ENCODE results near the gene NFATC2.

Gene NFATC2

GRCh38 chr20:51460569-51461265 is 81.8 kb downstream of the NFATC2 start:
- peaks cover 12% of the 10 kb centered on the region for H3K4me1 ChIP-seq (ENCODE audit: control insufficient read depth, insufficient read depth, low read length, poor library complexity, severe bottlenecking)
- WGBS, 2 experiments (ENCODE audit: insufficient coverage in 2 of 2), result 75 to 89% methylated on average over 9 to 12 of the region's 13 CpGs

GRCh38 chr20:51460163-51460562 is 82.4 kb downstream of the NFATC2 start:
- H3K9me3 ChIP-seq (ENCODE audit: control insufficient read depth, low read length), result no peaks in the 10 kb centered on the region
- H3K4me1 ChIP-seq (ENCODE audit: control insufficient read depth, insufficient read depth, low read length, poor library complexity, severe bottlenecking), result peaks cover 12% of the 10 kb centered on the region
- no peak overlapping the region for H3K27ac ChIP-seq (ENCODE audit: low read depth, low read length, severe bottlenecking)
- H3K36me3 ChIP-seq (ENCODE audit: control insufficient read depth, insufficient read depth, low read length), result no peaks in the 10 kb centered on the region
- H3K4me3 ChIP-seq (ENCODE audit: extremely low read depth, insufficient read depth, low read length, poor library complexity, severe bottlenecking), result no peak overlapping the region
- WGBS, 2 experiments (ENCODE audit: insufficient coverage in 2 of 2), result 93% methylated on average over 3 of the region's 3 CpGs; no CpG with 5 or more reads in 1 of the 2 experiments

More at GRCh38 chr20:51460569-51461265, 81.8 kb downstream of the NFATC2 start:
- Histone ChIP-seq H3K27ac (ENCODE audit: low read depth, low read length, severe bottlenecking) (no peak overlapping the region), H3K9me3 (ENCODE audit: control insufficient read depth, low read length) (no peaks in the 10 kb centered on the region), H3K4me3 (ENCODE audit: extremely low read depth, insufficient read depth, low read length, poor library complexity, severe bottlenecking) (no peak overlapping the region), H3K36me3 (ENCODE audit: control insufficient read depth, insufficient read depth, low read length) (no peaks in the 10 kb centered on the region)

GRCh38 chr20:51458751-51459439 is 83.6 kb downstream of the NFATC2 start:
- H3K4me1 ChIP-seq (ENCODE audit: control insufficient read depth, insufficient read depth, low read length, poor library complexity, severe bottlenecking), result peaks cover 12% of the 10 kb centered on the region
- no peak overlapping the region for H3K4me3 ChIP-seq (ENCODE audit: extremely low read depth, insufficient read depth, low read length, poor library complexity, severe bottlenecking)
- no peaks in the 10 kb centered on the region for H3K36me3 ChIP-seq (ENCODE audit: control insufficient read depth, insufficient read depth, low read length)
- no peak overlapping the region for H3K27ac ChIP-seq (ENCODE audit: low read depth, low read length, severe bottlenecking)
- peaks cover 9% of the 10 kb centered on the region for H3K9me3 ChIP-seq (ENCODE audit: control insufficient read depth, low read length)
- 96% methylated on average over 9 to 12 of the region's 13 CpGs for WGBS, 2 experiments (ENCODE audit: insufficient coverage in 2 of 2)

GRCh38 chr20:51457533-51457932 is 85.0 kb downstream of the NFATC2 start:
- 94 to 100% methylated on average over 1 to 2 of the region's 3 CpGs for WGBS, 2 experiments (ENCODE audit: insufficient coverage in 2 of 2)
- H3K4me1 ChIP-seq (ENCODE audit: control insufficient read depth, insufficient read depth, low read length, poor library complexity, severe bottlenecking), result peaks cover 12% of the 10 kb centered on the region
- peaks cover 9% of the 10 kb centered on the region for H3K9me3 ChIP-seq (ENCODE audit: control insufficient read depth, low read length)
- no peak overlapping the region for H3K27ac ChIP-seq (ENCODE audit: low read depth, low read length, severe bottlenecking)
- H3K36me3 ChIP-seq (ENCODE audit: control insufficient read depth, insufficient read depth, low read length), result no peaks in the 10 kb centered on the region
- no peak overlapping the region for H3K4me3 ChIP-seq (ENCODE audit: extremely low read depth, insufficient read depth, low read length, poor library complexity, severe bottlenecking)

- H3K4me1 ChIP-seq (ENCODE audit: control insufficient read depth, insufficient read depth, low read length, poor library complexity, severe bottlenecking), result peaks cover 12% of the 10 kb centered on the region
- H3K27ac ChIP-seq (ENCODE audit: low read depth, low read length, severe bottlenecking), result peak overlapping the region; percentile 8
- WGBS, 2 experiments (ENCODE audit: insufficient coverage in 2 of 2), result 75 to 81% methylated on average over 21 to 22 of the region's 24 CpGs
- no peak overlapping the region for H3K4me3 ChIP-seq (ENCODE audit: extremely low read depth, insufficient read depth, low read length, poor library complexity, severe bottlenecking)
- peaks cover 9% of the 10 kb centered on the region for H3K9me3 ChIP-seq (ENCODE audit: control insufficient read depth, low read length)
- no peaks in the 10 kb centered on the region for H3K36me3 ChIP-seq (ENCODE audit: control insufficient read depth, insufficient read depth, low read length)
These were observed 85.7 kb downstream of the NFATC2 start for GRCh38 chr20:51456511-51457509.

GRCh38 chr20:51454250-51454865 is 88.2 kb downstream of the NFATC2 start:
- H3K4me1 ChIP-seq (ENCODE audit: control insufficient read depth, insufficient read depth, low read length, poor library complexity, severe bottlenecking), result peaks cover 12% of the 10 kb centered on the region
- 94 to 98% methylated on average over 5 to 8 of the region's 9 CpGs for WGBS, 2 experiments (ENCODE audit: insufficient coverage in 2 of 2)
- H3K4me3 ChIP-seq (ENCODE audit: extremely low read depth, insufficient read depth, low read length, poor library complexity, severe bottlenecking), result no peak overlapping the region
- H3K27ac ChIP-seq (ENCODE audit: low read depth, low read length, severe bottlenecking), result no peak overlapping the region
- H3K9me3 ChIP-seq (ENCODE audit: control insufficient read depth, low read length), result peaks cover 9% of the 10 kb centered on the region
- H3K36me3 ChIP-seq (ENCODE audit: control insufficient read depth, insufficient read depth, low read length), result no peaks in the 10 kb centered on the region

GRCh38 chr20:51452734-51453365 is 89.7 kb downstream of the NFATC2 start:
- no peak overlapping the region for H3K27ac ChIP-seq (ENCODE audit: low read depth, low read length, severe bottlenecking)
- 95 to 97% methylated on average over 12 of the region's 13 CpGs for WGBS, 2 experiments (ENCODE audit: insufficient coverage in 2 of 2)
- no peaks in the 10 kb centered on the region for H3K36me3 ChIP-seq (ENCODE audit: control insufficient read depth, insufficient read depth, low read length)
- H3K4me3 ChIP-seq (ENCODE audit: extremely low read depth, insufficient read depth, low read length, poor library complexity, severe bottlenecking), result no peak overlapping the region
- H3K9me3 ChIP-seq (ENCODE audit: control insufficient read depth, low read length), result peaks cover 9% of the 10 kb centered on the region
- H3K4me1 ChIP-seq (ENCODE audit: control insufficient read depth, insufficient read depth, low read length, poor library complexity, severe bottlenecking), result peaks cover 27% of the 10 kb centered on the region

- H3K27ac ChIP-seq (ENCODE audit: low read depth, low read length, severe bottlenecking), result no peak overlapping the region
- no peaks in the 10 kb centered on the region for H3K36me3 ChIP-seq (ENCODE audit: control insufficient read depth, insufficient read depth, low read length)
- H3K4me3 ChIP-seq (ENCODE audit: extremely low read depth, insufficient read depth, low read length, poor library complexity, severe bottlenecking), result no peak overlapping the region
- H3K4me1 ChIP-seq (ENCODE audit: control insufficient read depth, insufficient read depth, low read length, poor library complexity, severe bottlenecking), result peaks cover 31% of the 10 kb centered on the region
- WGBS, 2 experiments (ENCODE audit: insufficient coverage in 2 of 2), result 98% methylated on average over 5 to 6 of the region's 6 CpGs
- H3K9me3 ChIP-seq (ENCODE audit: control insufficient read depth, low read length), result peaks cover 9% of the 10 kb centered on the region
These were observed 90.4 kb downstream of the NFATC2 start for GRCh38 chr20:51452091-51452613.

- Histone ChIP-seq H3K9me3 (ENCODE audit: control insufficient read depth, low read length) (peaks cover 9% of the 10 kb centered on the region), H3K4me3 (ENCODE audit: extremely low read depth, insufficient read depth, low read length, poor library complexity, severe bottlenecking) (no peak overlapping the region), H3K36me3 (ENCODE audit: control insufficient read depth, insufficient read depth, low read length) (no peaks in the 10 kb centered on the region), H3K4me1 (ENCODE audit: control insufficient read depth, insufficient read depth, low read length, poor library complexity, severe bottlenecking) (peaks cover 25% of the 10 kb centered on the region), H3K27ac (ENCODE audit: low read depth, low read length, severe bottlenecking) (no peak overlapping the region)
- WGBS, 2 experiments (ENCODE audit: insufficient coverage in 2 of 2), result 88 to 95% methylated on average over 9 to 11 of the region's 12 CpGs
These were observed 91.0 kb downstream of the NFATC2 start for GRCh38 chr20:51451484-51451883.
